Caco-2 (cell line): ENCODE measurements around the gene RAET1L. TPM values are rescaled to one million over a fixed set of nuclear protein-coding genes. Genes with fewer than 3 reads are reported as not detected.

Experiments used
- BruUV-seq: library from RNA; stranded (reverse); fragments of 400-500 nt; replicated peaks from 2 replicates; lab custom pipeline; 2021; lab: Mats Ljungman, UMichigan
- CTCF ChIA-PET: fragments of 300-600 bp; sonication (Branson Sonifier 250); formaldehyde crosslinking; loops from one replicate; lab custom pipeline; 2022; ENCODE audit warnings: antibody characterized with exemption; lab: Charles Lee
- POLR2A ChIA-PET: fragments of 300-600 bp; sonication (Branson Sonifier 250); formaldehyde crosslinking; loops from one replicate; lab custom pipeline; 2022; ENCODE audit warnings: antibody characterized with exemption; lab: Charles Lee
- DNase-seq, 2 experiments: peaks; one replicate each; pipeline versions ENCODE4 v3.0.0 to v3.0.0-alpha.2; 2020 to 2022
- H3K27me3 ChIP-seq: replicated peaks from 2 replicates; pipeline ENCODE4 v1.6.0; 2011; ENCODE audit warnings: low read length; ENCODE audit not compliant: control insufficient read depth, insufficient read depth
- H3K36me3 ChIP-seq: 2 replicates; pipeline ENCODE4 v1.5.1; 2011; ENCODE audit warnings: low read length; ENCODE audit not compliant: control insufficient read depth, insufficient read depth
- H3K4me1 ChIP-seq: fragments of 250-450 bp; sonication (Bioruptor Pico); 2 replicates; pipeline ENCODE4 v1.5.1; 2020; ENCODE audit warnings: mild to moderate bottlenecking
- H3K4me3 ChIP-seq: 2 replicates; pipeline ENCODE4 v1.5.1; 2011; ENCODE audit warnings: low read depth, mild to moderate bottlenecking, control low read depth, low read length
- H3K9me3 ChIP-seq: fragments of 250-450 bp; sonication (Bioruptor Pico); 2 replicates; pipeline ENCODE4 v1.5.1; 2020; ENCODE audit warnings: mild to moderate bottlenecking, moderate library complexity
- H3K27ac Mint-ChIP-seq: one replicate; pipeline ENCODE4 v1.8.0; 2022; ENCODE audit warnings: mixed read lengths; ENCODE audit not compliant: unreplicated experiment
- H3K27me3 Mint-ChIP-seq: one replicate; pipeline ENCODE4 v1.8.0; 2022; ENCODE audit warnings: mixed read lengths; ENCODE audit not compliant: insufficient read depth, unreplicated experiment
- H3K36me3 Mint-ChIP-seq: one replicate; pipeline ENCODE4 v1.8.0; 2022; ENCODE audit warnings: mild to moderate bottlenecking, mixed read lengths; ENCODE audit not compliant: insufficient read depth, unreplicated experiment
- H3K4me1 Mint-ChIP-seq: one replicate; pipeline ENCODE4 v1.8.0; 2022; ENCODE audit warnings: low read depth, mixed read lengths; ENCODE audit not compliant: unreplicated experiment
- H3K4me3 Mint-ChIP-seq: one replicate; pipeline ENCODE4 v1.8.0; 2022; ENCODE audit warnings: mild to moderate bottlenecking, moderate library complexity, mixed read lengths; ENCODE audit not compliant: unreplicated experiment
- H3K9me3 Mint-ChIP-seq: one replicate; pipeline ENCODE4 v1.8.0; 2022; ENCODE audit warnings: mixed read lengths; ENCODE audit not compliant: unreplicated experiment
- CTCF ChIP-seq, 2 experiments: fragments of 200-600 bp in 1 of 2; IDR thresholded peaks; 1 replicate in 1 of 2; 2 replicates in 1 of 2; pipeline versions ENCODE4 v1.5.1 to v1.8.0; 2011 to 2022; ENCODE audit warnings: antibody characterized with exemption in 1 of 2, control low read depth in 1 of 2, inconsistent platforms in 1 of 2, low read depth in 1 of 2, low read length in 1 of 2, mild to moderate bottlenecking in 1 of 2, moderate library complexity in 1 of 2; ENCODE audit not compliant: insufficient read depth in 1 of 2, severe bottlenecking in 1 of 2, unreplicated experiment in 1 of 2
- intact Hi-C: fragments of 100-400 bp; cut with micrococcal nuclease; formaldehyde crosslinking; loops from one replicate; pipeline ENCODE4 v1.10.0; 2022; ENCODE audit not compliant: unreplicated experiment
- total RNA-seq: library from RNA; stranded (reverse); gene quantifications from 2 replicates; pipeline ENCODE4 v1.2.3, GENCODE V29; 2022

The RAET1L gene
- total RNA-seq, 1 experiment from 2014 or later, result not detected

DNA sequence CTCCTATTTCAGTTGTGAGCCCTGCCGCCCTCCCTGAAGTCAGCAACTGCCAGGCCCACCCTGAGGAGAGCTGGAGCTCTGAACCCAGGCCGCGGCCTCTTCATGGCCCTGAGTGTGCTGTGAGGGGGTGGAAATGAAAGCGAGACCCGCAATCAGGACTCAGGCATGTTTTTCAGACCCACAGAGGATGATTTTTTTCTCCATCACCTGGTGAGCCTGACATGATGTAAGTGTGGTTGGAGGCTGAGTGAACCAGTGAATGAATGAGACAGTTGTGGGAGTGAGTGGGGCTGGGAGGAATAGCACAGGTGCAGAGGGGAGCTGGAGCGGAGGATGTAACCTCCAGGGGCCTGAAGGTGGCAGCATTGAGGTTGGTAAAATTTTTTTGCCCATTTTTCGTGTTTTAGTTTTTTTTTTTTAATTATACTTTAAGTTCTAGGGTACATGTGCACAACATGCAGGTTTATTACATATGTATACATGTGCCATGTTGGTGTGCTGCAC, 18.3 kb downstream of the RAET1L start:
- peaks cover 9% of the 10 kb centered on the region for H3K4me1 Mint-ChIP-seq
- H3K27me3 Mint-ChIP-seq, result peaks cover 17% of the 10 kb centered on the region
- H3K4me3 Mint-ChIP-seq, result no peak overlapping the region
- peak; percentile 48 to 57 for TF ChIP-seq CTCF (IDR thresholded peaks at IDR 0.05; ENCODE audit: insufficient read depth in 1 of 2, low read depth in 1 of 2, low read length in 1 of 2, severe bottlenecking in 1 of 2, unreplicated experiment in 1 of 2)
- no TSS peak for BruUV-seq
- Histone ChIP-seq H3K4me3 (no peak overlapping the region), H3K4me1 (peaks cover 4% of the 10 kb centered on the region; the same call in 1 of the 2 replicates), H3K27me3 (no peaks in the 10 kb centered on the region), H3K9me3 (no peaks in the 10 kb centered on the region), H3K36me3 (no peaks in the 10 kb centered on the region)
- peaks cover 7% of the 10 kb centered on the region for H3K36me3 Mint-ChIP-seq
- ChIA-PET POLR2A (no interaction called here), CTCF (interaction anchor here (0.7 to 1.0 kb wide), 3 partner anchors 10 to 664 kb away, joined by 3 read pairs; no protein-coding TSS in a partner anchor)
- intact Hi-C loops, result no loop called here
- peak in 1 of 2 experiments; percentile 39 for DNase-seq
- H3K27ac Mint-ChIP-seq, result no peak overlapping the region
- no peaks in the 10 kb centered on the region for H3K9me3 Mint-ChIP-seq

DNA sequence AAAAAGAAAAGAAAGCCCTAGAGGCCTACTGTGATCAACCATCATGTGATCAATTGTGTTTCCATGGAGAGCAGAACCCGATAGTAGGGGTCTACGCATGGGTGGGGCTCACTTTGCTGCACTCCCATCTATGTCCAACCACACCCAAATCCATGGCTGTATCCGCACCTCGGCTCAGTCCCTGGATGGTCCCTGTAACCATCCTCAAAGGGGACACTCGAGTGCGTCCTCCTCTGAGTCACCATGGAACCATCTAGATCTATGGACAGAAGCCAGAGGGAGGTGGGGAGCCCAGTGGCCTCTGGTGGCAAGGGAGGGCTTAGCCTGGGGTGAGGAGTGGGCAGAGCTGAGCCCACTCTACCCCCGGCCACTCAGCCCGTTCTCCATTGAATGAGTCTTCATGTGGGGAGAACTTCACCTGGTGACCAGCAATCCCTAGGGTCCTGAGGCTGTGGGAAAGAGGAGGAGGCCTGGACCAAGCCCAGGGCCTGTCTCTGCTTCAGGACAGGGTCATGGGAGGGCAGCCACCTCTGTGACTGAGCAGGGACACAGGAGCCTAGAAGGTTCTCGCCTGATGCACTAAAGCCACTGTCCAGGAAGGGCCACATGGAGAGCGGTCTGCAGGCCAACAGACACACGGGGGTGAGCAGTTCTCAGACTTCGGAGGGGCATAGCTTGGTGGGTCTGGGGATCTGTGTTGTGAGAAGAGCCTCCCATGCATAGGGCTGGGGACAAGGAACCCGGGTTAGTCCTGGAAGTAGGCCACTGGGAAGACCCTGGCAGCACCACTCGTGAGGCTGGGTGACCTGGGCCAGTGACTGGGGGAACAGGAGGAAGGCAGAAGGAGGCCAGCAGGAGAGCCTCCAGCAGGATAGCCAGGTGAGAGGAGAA, 19.3 kb downstream of the RAET1L start:
- intact Hi-C loops, result loop anchor here (1.0 kb wide), 2 partner anchors 43 to 358 kb away; partner anchors contain the start of genes KATNA1 and ULBP1
- TF ChIP-seq CTCF (IDR thresholded peaks at IDR 0.05; ENCODE audit: insufficient read depth in 1 of 2, low read depth in 1 of 2, low read length in 1 of 2, severe bottlenecking in 1 of 2, unreplicated experiment in 1 of 2), result no peak
- Mint-ChIP-seq H3K27ac (no peak overlapping the region), H3K36me3 (peaks cover 7% of the 10 kb centered on the region), H3K4me3 (peak overlapping the region; percentile 81), H3K27me3 (peaks cover 13% of the 10 kb centered on the region), H3K4me1 (peaks cover 9% of the 10 kb centered on the region), H3K9me3 (no peaks in the 10 kb centered on the region)
- H3K36me3 ChIP-seq, result no peaks in the 10 kb centered on the region
- no peaks in the 10 kb centered on the region for H3K9me3 ChIP-seq
- peak overlapping the region; percentile 82 for H3K4me3 ChIP-seq
- POLR2A ChIA-PET, result no interaction called here
- CTCF ChIA-PET, result no interaction called here
- BruUV-seq, result no TSS peak
- DNase-seq, result no peak
- H3K27me3 ChIP-seq, result no peaks in the 10 kb centered on the region
- peaks cover 4% of the 10 kb centered on the region; the same call in 1 of the 2 replicates for H3K4me1 ChIP-seq
